IPS-15b (cell line): ENCODE data around the gene PXDN.
A peak's percentile ranks its signal among the peaks of the same experiment; 100 is the strongest.

Experiments used
- H3K27me3 ChIP-seq: one replicate; pipeline ENCODE4 v1.6.1; 2013; ENCODE audit warnings: low read length; ENCODE audit not compliant: control insufficient read depth, insufficient read depth
- H3K36me3 ChIP-seq: one replicate; pipeline ENCODE4 v1.6.1; 2013; ENCODE audit warnings: low read length; ENCODE audit not compliant: control insufficient read depth, insufficient read depth
- H3K4me1 ChIP-seq: one replicate; pipeline ENCODE4 v1.6.1; 2013; ENCODE audit warnings: mild to moderate bottlenecking, low read length; ENCODE audit not compliant: control insufficient read depth, insufficient read depth
- H3K4me3 ChIP-seq: one replicate; pipeline ENCODE4 v1.5.1; 2013; ENCODE audit warnings: low read depth, low read length
- H3K9ac ChIP-seq: one replicate; pipeline ENCODE4 v1.6.1; 2013; ENCODE audit warnings: low read depth, mild to moderate bottlenecking, low read length
- H3K9me3 ChIP-seq: one replicate; pipeline ENCODE4 v1.6.1; 2013; ENCODE audit warnings: mild to moderate bottlenecking, low read length; ENCODE audit not compliant: control insufficient read depth, insufficient read depth

PXDN gene

GRCh38 chr2:1749489-1750119 lies 5.3 kb upstream of the PXDN start:
- Histone ChIP-seq H3K36me3 (no peaks in the 10 kb centered on the region), H3K9me3 (peaks cover 6% of the 10 kb centered on the region), H3K27me3 (peaks cover 25% of the 10 kb centered on the region), H3K4me3 (no peak overlapping the region), H3K4me1 (peaks cover 2% of the 10 kb centered on the region), H3K9ac (no peak overlapping the region)

DNA sequence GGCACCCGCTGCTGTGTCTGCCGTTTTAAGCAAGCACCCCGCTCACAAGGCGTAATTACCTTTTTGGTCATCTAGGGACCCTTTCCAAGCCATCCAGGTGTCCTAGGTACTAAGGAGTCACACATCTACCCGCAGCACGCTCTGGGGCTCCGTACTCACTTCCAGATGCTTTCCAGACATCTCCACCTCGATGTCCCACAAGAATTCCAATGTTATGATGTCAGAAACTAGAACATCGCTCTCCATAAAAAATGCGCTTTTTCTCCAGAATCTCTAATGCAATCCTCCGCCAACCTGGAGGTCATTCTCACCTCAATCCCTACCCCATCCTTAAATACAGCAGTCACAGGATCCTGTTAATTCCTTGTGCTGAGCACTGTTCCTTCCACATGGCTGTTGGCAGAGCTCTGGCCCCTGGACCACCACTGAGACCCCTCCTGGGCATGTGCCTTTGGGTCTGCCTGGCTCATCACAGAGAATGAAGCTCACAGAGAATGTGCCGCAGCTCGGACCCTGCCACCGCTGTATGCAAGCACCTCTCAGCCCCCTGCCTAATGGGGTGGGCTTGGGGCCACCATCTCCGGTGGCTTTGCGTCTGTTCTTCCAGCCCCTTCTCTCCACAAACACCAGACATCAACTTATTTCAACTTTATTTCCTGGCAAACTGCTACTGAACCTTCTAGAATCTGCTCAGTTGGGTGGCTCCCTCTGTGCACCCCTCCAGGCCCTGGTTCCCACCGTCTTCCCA lies 4.6 kb upstream of the PXDN start:
- peaks cover 2% of the 10 kb centered on the region for H3K9me3 ChIP-seq
- H3K27me3 ChIP-seq = peaks cover 25% of the 10 kb centered on the region
- no peaks in the 10 kb centered on the region for H3K36me3 ChIP-seq
- H3K4me1 ChIP-seq = peaks cover 2% of the 10 kb centered on the region
- no peak overlapping the region for H3K9ac ChIP-seq
- H3K4me3 ChIP-seq = no peak overlapping the region

DNA sequence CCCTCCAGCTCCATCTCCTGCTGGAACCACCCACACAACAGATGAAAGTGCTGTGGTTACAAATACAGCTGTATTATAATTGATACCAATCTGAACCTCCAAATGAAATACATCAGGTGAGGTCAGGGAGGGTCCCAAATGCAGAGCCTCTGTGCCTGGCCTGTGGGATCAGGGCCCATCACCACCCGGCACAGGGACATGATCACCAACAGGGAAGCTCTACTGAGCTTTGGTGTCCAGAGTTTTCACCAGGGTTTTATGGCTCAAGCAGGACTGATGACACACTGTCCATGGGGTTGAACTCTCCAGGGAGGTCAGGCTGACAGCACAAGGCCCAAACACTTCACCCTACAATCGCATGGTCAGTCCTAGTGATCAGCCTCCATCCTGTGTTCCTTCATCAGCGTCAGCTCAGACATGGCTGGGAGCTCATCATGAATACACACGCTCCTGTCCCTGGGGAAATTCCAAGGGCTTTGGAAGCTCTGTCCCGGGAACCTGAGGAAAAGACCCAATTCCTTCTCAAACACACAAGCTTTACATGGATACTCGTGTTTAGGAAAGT lies 3.9 kb upstream of the PXDN start:
- H3K4me1 ChIP-seq = peaks cover 2% of the 10 kb centered on the region
- H3K9me3 ChIP-seq = no peaks in the 10 kb centered on the region
- H3K4me3 ChIP-seq = no peak overlapping the region
- no peaks in the 10 kb centered on the region for H3K36me3 ChIP-seq
- no peak overlapping the region for H3K9ac ChIP-seq
- H3K27me3 ChIP-seq = peaks cover 25% of the 10 kb centered on the region

DNA sequence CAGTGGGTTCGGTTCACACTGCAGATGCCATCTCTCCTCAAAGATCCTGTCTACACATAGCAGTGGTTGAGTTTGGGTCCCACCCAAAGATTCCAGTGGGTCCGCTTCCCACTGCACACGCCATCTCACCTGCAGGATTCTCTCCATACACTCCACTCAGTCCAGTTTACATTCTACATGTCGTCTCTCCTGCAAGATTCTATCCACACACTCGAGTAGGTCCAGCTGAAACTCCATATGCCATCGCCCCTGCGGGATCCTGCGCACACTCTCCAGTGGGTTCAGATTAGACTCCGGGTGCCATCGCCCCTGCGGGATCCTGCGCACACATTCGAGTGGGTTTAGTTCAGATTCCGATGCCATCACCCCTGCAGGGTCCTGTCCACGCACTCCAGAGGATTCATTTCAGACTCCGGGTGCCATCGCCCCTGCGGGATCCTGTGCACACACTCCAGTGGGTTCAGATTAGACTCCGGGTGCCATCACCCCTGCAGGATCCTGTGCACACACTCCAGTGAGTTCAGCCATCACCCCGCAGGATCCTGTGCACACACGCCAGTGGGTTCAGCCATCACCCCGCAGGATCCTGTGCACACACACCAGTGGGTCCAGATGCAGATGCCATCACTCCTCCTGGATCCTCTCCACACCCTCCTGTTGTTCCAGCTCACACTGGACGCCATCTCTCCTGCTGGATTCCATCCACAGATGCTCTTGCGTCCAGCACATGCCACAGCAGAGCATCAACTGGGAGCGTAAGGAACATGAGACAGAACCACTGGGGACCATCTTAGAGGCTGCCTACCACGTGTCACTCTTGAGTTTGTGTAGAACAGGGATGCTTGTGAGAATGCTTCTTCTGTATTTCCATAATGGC lies 3.0 kb upstream of the PXDN start:
- no peak overlapping the region for H3K4me3 ChIP-seq
- H3K27me3 ChIP-seq = peaks cover 26% of the 10 kb centered on the region
- H3K9me3 ChIP-seq = no peaks in the 10 kb centered on the region
- H3K4me1 ChIP-seq = peaks cover 3% of the 10 kb centered on the region
- no peaks in the 10 kb centered on the region for H3K36me3 ChIP-seq
- no peak overlapping the region for H3K9ac ChIP-seq

DNA sequence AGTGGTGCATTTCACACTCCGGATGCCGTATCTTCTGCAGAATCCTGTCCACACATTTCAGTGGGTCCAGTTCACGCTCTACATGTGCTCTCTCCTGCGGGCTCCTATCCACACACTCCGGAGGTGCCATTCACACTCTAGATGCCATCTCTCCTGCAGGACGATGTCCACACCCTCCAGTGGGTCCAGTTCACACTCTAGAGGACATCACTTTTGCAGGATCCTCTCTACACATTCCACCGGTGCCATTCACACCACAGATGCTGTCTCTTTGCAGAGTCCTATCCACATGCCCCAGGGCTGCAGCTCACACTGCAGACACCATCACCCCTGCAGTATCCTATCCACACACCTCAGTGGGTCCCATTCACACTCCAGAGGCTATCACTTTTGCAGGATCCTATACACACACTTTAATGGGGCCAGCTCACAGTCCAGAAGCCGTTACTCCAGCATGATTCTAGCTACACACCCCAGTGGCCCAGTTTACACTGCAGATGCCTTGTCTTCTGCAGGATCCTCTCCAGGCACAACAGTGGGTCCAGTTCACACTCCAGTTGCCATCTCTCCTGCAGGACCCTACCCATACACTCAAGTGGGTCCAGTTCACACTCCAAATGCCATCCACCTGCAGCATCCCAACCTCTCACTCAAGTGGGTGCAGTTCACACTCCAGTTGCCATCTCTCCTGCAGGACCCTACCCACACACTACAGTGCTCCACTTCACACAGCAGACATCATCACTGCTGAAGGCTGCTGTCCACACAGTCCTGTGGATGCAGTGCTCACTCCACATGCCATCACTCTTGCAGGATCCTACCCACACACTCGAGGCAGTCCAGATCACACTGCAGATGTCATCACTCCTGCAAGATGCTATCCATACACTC lies 2.1 kb upstream of the PXDN start:
- Histone ChIP-seq H3K9ac (no peak overlapping the region), H3K27me3 (peaks cover 28% of the 10 kb centered on the region), H3K4me1 (peaks cover 6% of the 10 kb centered on the region), H3K36me3 (no peaks in the 10 kb centered on the region), H3K4me3 (no peak overlapping the region), H3K9me3 (no peaks in the 10 kb centered on the region)

- Histone ChIP-seq H3K36me3 (no peaks in the 10 kb centered on the region), H3K4me1 (peaks cover 4% of the 10 kb centered on the region), H3K9ac (no peak overlapping the region), H3K4me3 (peak overlapping the region; percentile 49), H3K27me3 (peaks cover 28% of the 10 kb centered on the region), H3K9me3 (no peaks in the 10 kb centered on the region)
Observed at GRCh38 chr2:1745171-1746023, 1.1 kb upstream of the PXDN start.

DNA sequence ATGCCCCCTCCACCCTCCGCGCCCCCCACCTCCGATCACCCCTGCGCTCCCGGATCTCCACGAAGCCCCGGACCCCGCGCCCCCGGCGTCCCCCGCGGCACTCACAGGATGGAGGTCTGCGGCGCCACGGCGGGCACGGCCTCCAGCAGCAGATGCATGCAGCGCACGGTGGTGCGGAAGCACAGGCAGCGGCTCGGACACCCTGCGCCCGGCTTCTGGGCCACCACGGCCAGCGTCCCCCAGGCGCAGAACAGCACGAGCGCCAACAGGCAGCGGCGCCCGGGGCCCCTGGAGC lies 217 bp downstream of the PXDN start:
- Histone ChIP-seq H3K4me3 (peak overlapping the region; percentile 49), H3K9ac (no peak overlapping the region)

DNA sequence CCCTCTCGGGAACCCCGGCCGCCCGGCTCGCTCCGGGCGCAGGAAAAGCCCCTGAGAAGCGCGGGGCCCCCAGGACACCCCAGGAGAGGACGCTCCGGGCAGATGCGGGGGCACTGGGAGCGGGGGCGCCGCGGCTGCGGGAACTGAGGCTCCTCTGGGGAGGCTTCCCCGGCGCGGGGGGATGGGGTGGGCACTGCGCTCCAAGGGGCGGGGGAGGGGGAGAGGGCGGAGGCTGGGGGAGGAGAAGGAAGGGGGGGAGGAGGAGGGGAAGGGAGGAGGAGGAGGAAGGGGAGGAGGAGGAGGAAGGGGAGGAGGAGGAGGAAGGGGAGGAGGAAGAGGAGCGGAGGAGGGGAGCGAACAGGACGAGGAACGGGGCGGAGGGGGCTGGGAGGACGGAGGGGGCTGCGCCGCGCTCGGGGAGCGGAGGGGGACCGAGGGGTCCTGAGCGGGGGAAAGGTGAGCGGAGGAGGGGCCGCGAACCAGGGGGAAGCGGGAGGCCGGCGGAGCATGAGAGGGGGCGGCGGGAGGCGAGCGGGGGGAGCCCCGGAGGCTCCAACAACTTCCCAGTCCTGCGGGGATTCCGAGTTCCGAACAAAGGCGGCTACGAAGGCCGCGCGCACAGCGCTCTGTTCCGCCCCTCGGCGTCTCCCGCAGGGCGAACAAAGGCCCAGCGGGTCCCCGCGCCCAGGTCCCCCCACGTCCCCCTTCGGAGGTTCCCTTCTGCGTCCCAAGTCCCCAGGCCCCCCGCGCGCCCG lies 742 bp downstream of the PXDN start:
- Histone ChIP-seq H3K9ac (peak overlapping the region; percentile 41), H3K4me1 (peaks cover 4% of the 10 kb centered on the region), H3K4me3 (peak overlapping the region; percentile 72), H3K9me3 (no peaks in the 10 kb centered on the region), H3K27me3 (peaks cover 28% of the 10 kb centered on the region), H3K36me3 (no peaks in the 10 kb centered on the region)

More for the DNA sequence above, 217 bp downstream of the PXDN start:
- Histone ChIP-seq H3K9me3 (no peaks in the 10 kb centered on the region), H3K36me3 (no peaks in the 10 kb centered on the region), H3K27me3 (peaks cover 28% of the 10 kb centered on the region), H3K4me1 (peaks cover 4% of the 10 kb centered on the region)

GRCh38 chr2:1742681-1743395 lies 1.5 kb downstream of the PXDN start:
- peak overlapping the region; percentile 41 for H3K9ac ChIP-seq
- peak overlapping the region; percentile 72 for H3K4me3 ChIP-seq
- H3K36me3 ChIP-seq = no peaks in the 10 kb centered on the region
- H3K4me1 ChIP-seq = peaks cover 4% of the 10 kb centered on the region
- no peaks in the 10 kb centered on the region for H3K9me3 ChIP-seq
- peaks cover 28% of the 10 kb centered on the region for H3K27me3 ChIP-seq
